GM12878 (cell line): ENCODE data around the gene NOSTRIN. TPM values are rescaled to one million over a fixed set of nuclear protein-coding genes. Genes with fewer than 3 reads are reported as not detected.

Experiments used
- ATAC-seq: fragments of 200-7000 bp; cut with Tn5 transposase; 3 replicates; pipeline ENCODE4 v1.9.1; 2020; ENCODE audit warnings: mild to moderate bottlenecking, moderate library complexity
- BruUV-seq: library from RNA; stranded (reverse); fragments of 400-500 nt; replicated peaks from 2 replicates; lab custom pipeline; 2021; lab: Mats Ljungman, UMichigan
- CTCF ChIA-PET: fragments of 300-600 bp; sonication (Branson Sonifier 250); formaldehyde crosslinking; extraction: SDS; loops from one replicate; lab custom pipeline; 2021; ENCODE audit warnings: inconsistent platforms; lab: Yijun Ruan, JAX
- POLR2A ChIA-PET: fragments of 350-600 bp; formaldehyde crosslinking; extraction: SDS; loops from one replicate; lab custom pipeline; 2021; ENCODE audit warnings: inconsistent platforms; lab: Charles Lee
- RAD21 ChIA-PET: fragments of 300-600 bp; sonication (Branson Sonifier 250); formaldehyde crosslinking; loops from one replicate; lab custom pipeline; 2023; ENCODE audit warnings: antibody characterized with exemption; ENCODE audit not compliant: unreplicated experiment; lab: Charles Lee
- SMC1A ChIA-PET: fragments of 300-600 bp; sonication (Branson Sonifier 250); formaldehyde crosslinking; loops from one replicate; lab custom pipeline; 2023; ENCODE audit not compliant: unreplicated experiment, uncharacterized antibody; lab: Charles Lee
- DNase-seq: peaks from one replicate; pipeline ENCODE4 v3.0.0-alpha.2; 2011; ENCODE audit warnings: low read depth, low spot score
- FAIRE-seq: peaks from 3 replicates; lab custom pipeline; 2011; peaks lifted over from hg19 to GRCh38; lab: Jason Lieb, UNC
- H2AFZ ChIP-seq: 2 replicates; pipeline ENCODE4 v1.6.0; 2011; ENCODE audit warnings: low read depth, low read length, control low read depth; ENCODE audit not compliant: control insufficient read depth
- H3K27ac ChIP-seq: 2 replicates; pipeline ENCODE4 v1.5.1; 2011; ENCODE audit warnings: control low read depth; ENCODE audit not compliant: control insufficient read depth, insufficient read depth
- H3K27me3 ChIP-seq, 2 experiments: replicated peaks in 1 of 2; 2 replicates each; pipeline versions ENCODE4 v1.6.0 to v1.6.1; 2011; ENCODE audit warnings: low read length in 1 of 2; ENCODE audit not compliant: control insufficient read depth in 2 of 2, insufficient read depth in 2 of 2
- H3K36me3 ChIP-seq, 2 experiments: 2 replicates each; pipeline ENCODE4 v1.5.1; 2011; ENCODE audit warnings: low read length in 1 of 2; ENCODE audit not compliant: control insufficient read depth in 2 of 2, insufficient read depth in 2 of 2
- H3K4me1 ChIP-seq: 2 replicates; pipeline ENCODE4 v1.6.1; 2011; ENCODE audit warnings: mild to moderate bottlenecking, low read length, moderate library complexity, mixed read lengths; ENCODE audit not compliant: control insufficient read depth, insufficient read depth
- H3K4me2 ChIP-seq: 2 replicates; pipeline ENCODE4 v1.6.0; 2011; ENCODE audit warnings: control low read depth; ENCODE audit not compliant: control insufficient read depth, insufficient read depth
- H3K4me3 ChIP-seq: fragments of 200-600 bp; sonication (generic); 2 replicates; pipeline ENCODE4 v1.5.1; 2016
- H3K79me2 ChIP-seq: 2 replicates; pipeline ENCODE4 v1.6.0; 2011; ENCODE audit warnings: low read length; ENCODE audit not compliant: control insufficient read depth, insufficient read depth
- H3K9ac ChIP-seq: 2 replicates; pipeline ENCODE4 v1.8.0; 2011; ENCODE audit warnings: low read length, control low read depth, mixed read lengths; ENCODE audit not compliant: control insufficient read depth, insufficient read depth
- H3K9me3 ChIP-seq: replicated peaks from 3 replicates; pipeline ENCODE4 v1.5.1; 2011; ENCODE audit warnings: mild to moderate bottlenecking, low read length; ENCODE audit not compliant: control insufficient read depth, insufficient read depth
- H4K20me1 ChIP-seq: 2 replicates; pipeline ENCODE4 v1.6.0; 2011; ENCODE audit not compliant: control insufficient read depth, insufficient read depth
- EGR1 ChIP-seq, 2 experiments: IDR thresholded peaks; 1 replicate in 1 of 2; 2 replicates in 1 of 2; pipeline ENCODE4 v1.6.1; 2011 to 2012; ENCODE audit warnings: low read depth in 2 of 2, low read length in 2 of 2, borderline replicate concordance in 1 of 2, mild to moderate bottlenecking in 1 of 2, moderate library complexity in 1 of 2
- ESRRA ChIP-seq: IDR thresholded peaks from 2 replicates; pipeline ENCODE4 v1.6.1; 2012; ENCODE audit warnings: mild to moderate bottlenecking, low read length, improper control_type of control experiment
- EZH2 ChIP-seq: IDR thresholded peaks from 2 replicates; pipeline ENCODE4 v1.6.1; 2012; ENCODE audit warnings: low read depth, mild to moderate bottlenecking, control low read depth, inconsistent platforms, low read length, borderline replicate concordance; ENCODE audit not compliant: control insufficient read depth
- HDAC2 ChIP-seq: fragments of 200-600 bp; sonication (generic); IDR thresholded peaks from 2 replicates; pipeline ENCODE4 v1.6.1; 2017
- HDAC6 ChIP-seq: fragments of 200-600 bp; sonication (generic); IDR thresholded peaks from one replicate; pipeline ENCODE4 v1.8.0; 2017; ENCODE audit warnings: antibody characterized with exemption; ENCODE audit not compliant: unreplicated experiment
- MTA2 ChIP-seq: fragments of 450-650 bp; IDR thresholded peaks from 2 replicates; pipeline ENCODE4 v1.6.1; 2016; ENCODE audit warnings: low read depth, mild to moderate bottlenecking, moderate library complexity
- SMAD5 ChIP-seq: IDR thresholded peaks from 2 replicates; pipeline ENCODE4 v1.6.1; 2016; ENCODE audit warnings: antibody characterized with exemption, low read depth
- ZSCAN29 ChIP-seq: fragments of 450-650 bp; IDR thresholded peaks from 2 replicates; pipeline ENCODE4 v1.6.1; 2017; ENCODE audit warnings: mild to moderate bottlenecking, moderate library complexity
- WGBS: methylation state at CpG from one replicate; pipeline ENCODE4 v1.1.6; 2016; ENCODE audit warnings: low lambda C conversion rate; ENCODE audit not compliant: insufficient replicate concordance, insufficient coverage; ENCODE audit errors: missing lambda C conversion rate; 5-methylcytosine and 5-hydroxymethylcytosine counted together
- in situ Hi-C: fragments of 300-500 bp; cut with MboI; formaldehyde crosslinking; loops from 9 replicates; pipeline ENCODE4 v1.14.3; 2018; ENCODE audit warnings: mixed read lengths
- intact Hi-C: fragments of 100-400 bp; cut with micrococcal nuclease; formaldehyde crosslinking; loops from one replicate; pipeline ENCODE4 v1.14.2; 2022; ENCODE audit not compliant: unreplicated experiment
- polyA plus RNA-seq, 11 experiments: library from polyadenylated mRNA; depleted of rRNA in 4 of 11; unstranded in 6 of 11; stranded (reverse) in 5 of 11; fragments of >200 nt; fragmentation: Nextera tagmentation in 4 of 11; fragmentation: Illumina TruSeq in 1 of 11; extraction: Ambion mirVana in 4 of 11; extraction: Trizol in 1 of 11; gene quantifications; 1 replicate in 1 of 11; 2 replicates in 10 of 11; pipeline versions ENCODE4 v1.2.1 to v1.2.3, GENCODE V29; 2011 to 2016; ENCODE audit warnings: inconsistent platforms in 2 of 11, missing spikeins in 2 of 11, low read depth in 1 of 11
- total RNA-seq, 4 experiments: library from RNA; depleted of rRNA in 3 of 4; stranded (reverse); fragments of >200 nt in 3 of 4; fragmentation: Illumina TruSeq in 1 of 4; extraction: Trizol in 1 of 4; gene quantifications; 2 replicates each; pipeline versions ENCODE4 v1.2.1 to v1.2.3, GENCODE V29; 2013 to 2021
- TF ChIP-seq, protein P1 (sequence below): fragments of 450-650 bp; IDR thresholded peaks from 2 replicates; pipeline ENCODE4 v1.6.1; 2017; ENCODE audit warnings: mild to moderate bottlenecking, low read depth, inconsistent platforms; ENCODE audit not compliant: poor library complexity, severe bottlenecking
- TF ChIP-seq, protein P2 (sequence below): fragments of 450-650 bp; IDR thresholded peaks from 2 replicates; pipeline ENCODE4 v1.6.1; 2018; ENCODE audit warnings: borderline replicate concordance, mild to moderate bottlenecking; ENCODE audit not compliant: partially characterized antibody

NOSTRIN gene
- total and polyA plus RNA-seq, 10 of the 15 experiments (the other 5 are each of a cell fraction or from before 2014, with no cell fraction given), result 0.13 to 0.42 (median 0.37) TPM; not detected in 5

GRCh38 chr2:168912466-168912865 lies 110.0 kb downstream of the NOSTRIN start (continued):
- TF ChIP-seq ESRRA, result no peak
- TF ChIP-seq, protein P1, sequence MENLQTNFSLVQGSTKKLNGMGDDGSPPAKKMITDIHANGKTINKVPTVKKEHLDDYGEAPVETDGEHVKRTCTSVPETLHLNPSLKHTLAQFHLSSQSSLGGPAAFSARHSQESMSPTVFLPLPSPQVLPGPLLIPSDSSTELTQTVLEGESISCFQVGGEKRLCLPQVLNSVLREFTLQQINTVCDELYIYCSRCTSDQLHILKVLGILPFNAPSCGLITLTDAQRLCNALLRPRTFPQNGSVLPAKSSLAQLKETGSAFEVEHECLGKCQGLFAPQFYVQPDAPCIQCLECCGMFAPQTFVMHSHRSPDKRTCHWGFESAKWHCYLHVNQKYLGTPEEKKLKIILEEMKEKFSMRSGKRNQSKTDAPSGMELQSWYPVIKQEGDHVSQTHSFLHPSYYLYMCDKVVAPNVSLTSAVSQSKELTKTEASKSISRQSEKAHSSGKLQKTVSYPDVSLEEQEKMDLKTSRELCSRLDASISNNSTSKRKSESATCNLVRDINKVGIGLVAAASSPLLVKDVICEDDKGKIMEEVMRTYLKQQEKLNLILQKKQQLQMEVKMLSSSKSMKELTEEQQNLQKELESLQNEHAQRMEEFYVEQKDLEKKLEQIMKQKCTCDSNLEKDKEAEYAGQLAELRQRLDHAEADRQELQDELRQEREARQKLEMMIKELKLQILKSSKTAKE, result no peak
- TF ChIP-seq EGR1 (IDR thresholded peaks at IDR 0.05; ENCODE audit: borderline replicate concordance in 1 of 2, low read depth in 2 of 2, low read length in 2 of 2), result no peak
- no peak for TF ChIP-seq EZH2
- TF ChIP-seq SMAD5, result no peak

GRCh38 chr2:168912901-168913369 lies 110.5 kb downstream of the NOSTRIN start:
- ATAC-seq (no peak), DNase-seq (no peak), FAIRE-seq (no peak)
- no peaks in the 10 kb centered on the region for H3K36me3 ChIP-seq
- H3K9me3 ChIP-seq, result no peaks in the 10 kb centered on the region
- H3K4me3 ChIP-seq, result no peak overlapping the region
- SMC1A ChIA-PET, result no interaction called here
- no peak overlapping the region for H3K27ac ChIP-seq
- RAD21 ChIA-PET, result no interaction called here
- no TSS peak for BruUV-seq
- H3K27me3 ChIP-seq, result peaks cover 5 to 11% of the 10 kb centered on the region in 2 experiments; a peak in 3 of 4 replicates
- intact Hi-C loops, result no loop called here
- no peak overlapping the region for H3K9ac ChIP-seq
- in situ Hi-C loops, result loop anchor here (5.0 kb wide), 1 partner anchor 566 kb away; no protein-coding TSS in a partner anchor
- no peaks in the 10 kb centered on the region for H4K20me1 ChIP-seq
- TF ChIP-seq, protein P2, sequence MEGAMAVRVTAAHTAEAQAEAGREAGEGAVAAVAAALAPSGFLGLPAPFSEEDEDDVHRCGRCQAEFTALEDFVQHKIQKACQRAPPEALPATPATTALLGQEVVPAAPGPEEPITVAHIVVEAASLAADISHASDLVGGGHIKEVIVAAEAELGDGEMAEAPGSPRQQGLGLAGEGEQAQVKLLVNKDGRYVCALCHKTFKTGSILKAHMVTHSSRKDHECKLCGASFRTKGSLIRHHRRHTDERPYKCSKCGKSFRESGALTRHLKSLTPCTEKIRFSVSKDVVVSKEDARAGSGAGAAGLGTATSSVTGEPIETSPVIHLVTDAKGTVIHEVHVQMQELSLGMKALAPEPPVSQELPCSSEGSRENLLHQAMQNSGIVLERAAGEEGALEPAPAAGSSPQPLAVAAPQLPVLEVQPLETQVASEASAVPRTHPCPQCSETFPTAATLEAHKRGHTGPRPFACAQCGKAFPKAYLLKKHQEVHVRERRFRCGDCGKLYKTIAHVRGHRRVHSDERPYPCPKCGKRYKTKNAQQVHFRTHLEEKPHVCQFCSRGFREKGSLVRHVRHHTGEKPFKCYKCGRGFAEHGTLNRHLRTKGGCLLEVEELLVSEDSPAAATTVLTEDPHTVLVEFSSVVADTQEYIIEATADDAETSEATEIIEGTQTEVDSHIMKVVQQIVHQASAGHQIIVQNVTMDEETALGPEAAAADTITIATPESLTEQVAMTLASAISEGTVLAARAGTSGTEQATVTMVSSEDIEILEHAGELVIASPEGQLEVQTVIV, result no peak
- no peak for TF ChIP-seq ZSCAN29
- TF ChIP-seq HDAC6, result no peak
- TF ChIP-seq HDAC2, result no peak
- no peak for TF ChIP-seq MTA2
- POLR2A ChIA-PET, result interaction anchor here (0.7 kb wide), 1 partner anchor 150 kb away, joined by 4 read pairs; no protein-coding TSS in a partner anchor
- H2AFZ ChIP-seq, result no peak overlapping the region
- no peaks in the 10 kb centered on the region for H3K79me2 ChIP-seq
- H3K4me2 ChIP-seq, result no peak overlapping the region
- 26% methylated on average over 21 of the region's 21 CpGs for WGBS
- CTCF ChIA-PET, result interaction anchor here (0.6 to 0.8 kb wide), 2 partner anchors 9 to 138 kb away, joined by 3 to 4 read pairs; no protein-coding TSS in a partner anchor
- H3K4me1 ChIP-seq, result no peaks in the 10 kb centered on the region
